CD4-positive, alpha-beta T cell treated with Interleukin-21 for 1 hour (primary cell): ENCODE measurements around the gene ARNT2.

Experiments
- DNase-seq: peaks from one replicate; pipeline ENCODE4 v3.0.0-alpha.2; 2020

Gene ARNT2

GRCh38 chr15:80580536-80581260 is 176.5 kb downstream of the ARNT2 start:
- DNase-seq: no peak

DNA sequence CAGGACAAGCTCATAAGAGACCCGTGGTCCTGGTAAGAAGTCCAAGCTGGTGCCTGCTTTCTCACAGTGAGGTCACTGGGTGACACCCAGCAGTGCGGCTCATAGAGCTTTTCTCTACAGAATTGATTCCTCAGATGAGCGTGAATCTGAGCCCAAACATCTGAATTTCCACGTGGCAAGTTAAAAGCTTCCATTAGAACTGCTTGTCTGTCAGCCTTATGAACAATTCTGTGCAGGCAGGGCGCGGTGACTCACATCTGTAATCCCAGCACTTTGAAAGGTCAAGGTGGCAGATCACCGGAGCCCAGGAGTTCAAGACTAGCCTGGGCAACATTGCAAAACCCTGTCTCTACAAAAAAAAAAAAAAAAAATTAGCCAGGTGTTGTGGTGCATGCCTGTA is 177.8 kb downstream of the ARNT2 start:
- no peak for DNase-seq

- DNase-seq: no peak
Observed at GRCh38 chr15:80582816-80583423, 178.7 kb downstream of the ARNT2 start.

DNA sequence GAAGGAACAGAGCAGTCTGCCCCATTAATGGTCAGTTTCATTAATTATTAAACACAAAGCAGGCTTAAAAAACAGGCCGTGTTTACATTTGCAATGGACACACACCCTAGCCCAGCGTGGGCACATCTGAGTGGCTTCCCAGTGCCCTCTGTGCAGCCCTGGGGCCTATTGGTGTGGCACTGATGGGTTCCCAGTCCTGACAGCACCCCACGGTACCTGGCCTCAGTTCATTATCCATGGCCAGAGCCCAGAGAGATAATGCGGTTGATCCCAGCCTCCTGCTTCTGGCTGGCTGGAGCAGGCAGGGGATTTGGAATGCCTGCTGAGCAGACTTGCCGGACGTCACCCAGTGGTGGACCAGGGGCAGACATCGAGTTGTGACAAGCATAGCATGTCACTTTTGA is 180.4 kb downstream of the ARNT2 start:
- DNase-seq: no peak

- no peak for DNase-seq
Observed at GRCh38 chr15:80584973-80585525, 180.9 kb downstream of the ARNT2 start.

DNA sequence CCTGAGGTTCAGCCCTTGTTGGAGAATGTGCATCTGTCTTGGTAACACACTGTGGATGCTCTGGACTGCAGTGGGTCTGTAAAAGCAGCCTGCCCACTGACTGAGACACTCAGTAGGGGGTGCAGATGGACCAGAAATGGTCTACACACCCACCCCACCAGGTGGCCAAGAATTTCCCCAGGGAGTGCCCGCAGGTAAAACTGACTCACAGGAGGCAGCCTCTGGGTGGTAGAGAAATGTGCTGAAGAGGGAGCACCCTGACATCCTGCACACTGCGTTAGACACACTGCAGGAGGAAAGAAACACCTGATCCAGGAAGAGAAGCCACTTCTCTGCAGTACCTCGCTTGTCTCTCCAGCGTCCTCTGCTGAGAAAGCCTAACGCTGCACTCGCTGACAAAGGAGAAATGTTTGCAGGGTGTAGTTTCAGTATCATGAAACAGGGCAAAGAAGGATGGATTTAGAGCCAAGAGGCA is 181.4 kb downstream of the ARNT2 start:
- DNase-seq: no peak

GRCh38 chr15:80586161-80586560 is 182.0 kb downstream of the ARNT2 start:
- no peak for DNase-seq

- no peak for DNase-seq
Observed at GRCh38 chr15:80587007-80587406, 182.8 kb downstream of the ARNT2 start.

- DNase-seq: no peak
Observed at GRCh38 chr15:80587816-80588456, 183.8 kb downstream of the ARNT2 start.

DNA sequence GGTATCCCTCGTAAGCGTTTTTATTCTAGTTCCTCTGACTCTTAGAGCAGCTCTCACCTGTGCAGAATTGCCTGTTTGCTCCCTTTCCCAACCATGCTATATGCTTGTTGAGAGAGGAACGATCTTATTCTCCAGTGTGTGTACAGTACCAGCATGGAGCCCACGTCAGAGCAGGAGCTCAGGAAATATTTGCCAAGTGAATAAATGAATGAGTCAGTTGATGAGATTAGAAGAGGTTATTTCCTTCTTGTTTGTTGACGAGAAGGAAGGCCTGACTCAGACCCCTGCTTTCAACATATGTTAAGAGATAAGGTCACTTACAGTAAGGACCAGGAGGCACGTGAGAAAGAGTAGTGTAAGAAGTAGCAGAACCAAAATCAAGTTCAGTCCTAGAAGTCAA is 184.6 kb downstream of the ARNT2 start:
- no peak for DNase-seq

DNA sequence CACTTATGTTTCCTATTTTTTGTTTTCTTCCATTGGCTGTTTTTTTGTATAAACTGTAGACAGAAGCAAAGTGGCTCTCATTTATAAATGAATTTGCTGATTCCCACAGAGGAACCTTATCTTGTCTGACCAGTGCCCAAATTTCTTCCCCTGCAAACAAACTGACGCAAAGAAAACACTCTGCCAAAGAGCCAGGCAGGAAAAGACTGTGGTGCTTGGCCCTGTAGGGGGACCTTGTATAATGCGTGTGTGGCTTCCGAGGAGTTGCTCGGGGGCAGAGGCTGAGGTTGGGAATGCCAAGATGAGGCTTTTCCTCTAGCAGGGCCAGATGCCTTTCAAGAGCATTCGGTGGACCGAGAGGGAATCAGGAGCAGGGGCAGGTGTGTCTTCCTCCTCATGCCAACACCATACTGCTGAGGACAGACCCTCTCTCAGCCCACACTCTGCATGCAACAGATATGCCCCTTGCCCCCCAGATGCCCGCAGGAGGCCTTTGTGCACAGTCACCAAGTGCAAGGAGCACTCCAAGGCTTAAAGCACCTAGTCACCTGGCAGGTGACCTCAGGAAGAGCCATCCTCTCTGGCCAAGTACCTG is 186.7 kb downstream of the ARNT2 start:
- no peak for DNase-seq

- DNase-seq: no peak
Observed at GRCh38 chr15:80591471-80591870, 187.3 kb downstream of the ARNT2 start.

GRCh38 chr15:80591938-80592825 is 188.0 kb downstream of the ARNT2 start:
- no peak for DNase-seq

DNA sequence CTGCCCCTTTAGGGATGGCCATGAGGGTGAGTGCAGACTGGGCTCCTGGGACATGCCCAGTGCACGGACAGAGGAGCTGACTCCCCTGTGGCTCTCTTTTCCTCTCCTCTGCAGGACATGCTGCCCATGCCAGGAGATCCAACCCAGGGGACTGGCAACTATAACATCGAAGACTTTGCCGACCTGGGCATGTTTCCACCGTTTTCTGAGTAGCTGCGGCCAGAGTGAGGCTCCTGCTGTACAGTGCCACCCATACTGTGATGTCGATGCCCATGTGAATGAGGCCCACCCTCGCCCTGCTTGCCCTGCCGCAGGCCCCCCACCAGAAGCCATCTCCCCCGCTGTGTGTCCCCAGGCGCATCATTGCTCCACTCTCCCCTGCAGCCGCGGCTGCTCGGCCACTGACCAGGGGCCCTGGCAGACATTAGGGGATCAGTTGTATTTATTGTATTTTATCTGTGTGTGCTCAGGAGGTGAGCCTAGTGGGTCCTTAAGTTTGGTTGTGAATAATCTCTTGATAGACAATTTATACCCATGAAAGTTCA is 189.4 kb downstream of the ARNT2 start:
- DNase-seq: no peak

- no peak for DNase-seq
Observed at GRCh38 chr15:80594091-80594889, 190.1 kb downstream of the ARNT2 start.

DNA sequence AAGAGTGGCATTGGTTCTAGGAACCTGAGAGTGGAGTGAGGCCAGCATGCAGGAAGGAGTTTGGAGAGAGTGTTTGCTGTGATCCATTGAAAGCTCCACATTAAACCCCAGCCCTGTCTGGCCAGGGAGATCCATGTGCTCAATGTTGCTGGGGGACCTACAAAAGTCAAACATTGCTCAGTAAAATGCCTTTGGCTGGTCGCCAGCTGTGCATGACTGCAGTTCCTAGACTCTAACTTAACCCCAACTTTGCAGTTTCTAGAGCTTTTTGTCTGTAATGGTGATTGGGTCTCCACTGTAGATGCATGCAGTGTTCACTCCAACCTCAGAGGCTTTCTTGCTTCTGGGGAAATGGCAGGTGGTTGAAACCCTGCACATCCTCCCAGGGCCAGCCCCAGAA is 191.2 kb downstream of the ARNT2 start:
- DNase-seq: no peak

- no peak for DNase-seq
Observed at GRCh38 chr15:80596521-80596976, 192.4 kb downstream of the ARNT2 start.

DNA sequence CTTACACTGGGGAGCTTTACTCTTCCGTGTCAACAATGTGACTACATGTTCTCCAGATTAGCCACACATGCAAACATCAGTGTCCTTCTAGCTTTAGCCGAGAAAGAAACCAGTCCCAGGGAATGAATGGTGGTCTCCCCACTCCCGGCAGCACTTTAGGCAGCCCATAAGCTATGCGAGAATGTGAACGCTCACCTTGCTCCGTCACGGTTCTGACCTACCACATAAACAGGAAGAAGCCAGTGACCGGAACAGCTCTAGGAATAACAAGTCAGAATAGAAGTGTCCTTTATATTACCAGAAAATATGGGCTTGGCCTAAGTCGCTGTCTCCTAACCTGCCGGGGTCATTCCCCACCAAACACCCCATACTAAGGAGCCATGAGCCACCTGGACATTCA is 192.9 kb downstream of the ARNT2 start:
- DNase-seq: no peak

- DNase-seq: no peak
Observed at GRCh38 chr15:80599359-80599758, 195.2 kb downstream of the ARNT2 start.

DNA sequence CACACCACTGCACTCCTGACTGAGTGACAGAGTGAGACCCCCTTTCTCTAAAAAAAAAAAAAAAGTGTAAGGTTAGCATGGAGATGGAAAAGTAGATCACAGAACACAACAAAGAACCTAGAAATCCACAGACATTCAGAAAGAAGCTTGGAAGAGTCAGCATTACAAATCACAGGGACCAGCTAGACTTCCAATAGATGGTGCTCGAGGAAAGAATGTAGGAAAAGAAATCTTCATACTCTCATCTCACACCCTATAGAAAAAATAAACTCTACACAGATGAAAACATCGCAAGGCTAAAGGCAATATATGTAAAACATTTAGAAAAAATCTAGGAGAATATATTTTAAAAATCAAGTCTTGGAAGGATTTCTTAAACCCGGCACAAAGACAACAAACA is 196.4 kb downstream of the ARNT2 start:
- DNase-seq: no peak

DNA sequence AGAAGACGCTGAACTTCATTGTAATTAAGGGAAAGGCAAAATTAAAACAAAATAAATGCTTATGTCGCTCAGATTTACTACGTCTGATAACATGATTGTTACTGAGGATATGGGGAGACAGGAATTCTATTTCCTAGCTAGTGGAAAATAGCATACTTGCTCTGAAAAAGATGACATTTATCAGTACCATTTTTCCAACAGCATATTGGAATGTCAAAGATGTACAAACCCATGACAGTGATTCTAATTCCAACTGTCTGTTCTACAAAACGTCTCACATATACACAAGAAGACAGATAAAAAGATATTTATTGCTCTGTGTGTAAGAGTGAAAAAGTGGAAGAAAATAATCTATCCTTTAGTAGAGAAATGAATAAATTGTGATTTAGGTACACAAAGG is 197.1 kb downstream of the ARNT2 start:
- no peak for DNase-seq
